HG03378 (cell line): Measurements from ENCODE around the gene GADD45GIP1.
"Not testable (repeated sequence)": the region's sequence is repeated elsewhere in the genome, so short reads cannot be mapped to it uniquely, and the experiment has no call there.

Experiments used
- ATAC-seq: cut with Tn5 transposase; IDR thresholded peaks from one replicate; pipeline ENCODE4 v1.9.1; 2021; ENCODE audit warnings: mild to moderate bottlenecking, moderate library complexity; ENCODE audit not compliant: unreplicated experiment

The GADD45GIP1 gene

GRCh38 chr19:12965017-12965811 lies 8.2 kb upstream of the GADD45GIP1 start:
- no peak for ATAC-seq

- no peak for ATAC-seq
These were observed 2.5 kb upstream of the GADD45GIP1 start for GRCh38 chr19:12959481-12959880.

GRCh38 chr19:12957389-12957952 lies 448 bp upstream of the GADD45GIP1 start:
- not testable (repeated sequence) for ATAC-seq

GRCh38 chr19:12955996-12956395 lies 1.0 kb downstream of the GADD45GIP1 start:
- no peak for ATAC-seq

- ATAC-seq = not testable (repeated sequence)
These were observed 1.4 kb downstream of the GADD45GIP1 start for GRCh38 chr19:12955575-12955974.

- ATAC-seq = no peak
These were observed 2.4 kb downstream of the GADD45GIP1 start for GRCh38 chr19:12954612-12954962.

- no peak for ATAC-seq
These were observed 3.0 kb downstream of the GADD45GIP1 start for GRCh38 chr19:12953799-12954611.

GRCh38 chr19:12953138-12953798 lies 3.8 kb downstream of the GADD45GIP1 start:
- ATAC-seq = no peak

GRCh38 chr19:12952488-12953137 lies 4.4 kb downstream of the GADD45GIP1 start:
- no peak for ATAC-seq

- ATAC-seq = not testable (repeated sequence)
These were observed 5.0 kb downstream of the GADD45GIP1 start for GRCh38 chr19:12952050-12952449.

GRCh38 chr19:12949363-12950283 lies 7.4 kb downstream of the GADD45GIP1 start:
- no peak for ATAC-seq

- no peak for ATAC-seq
These were observed 8.2 kb downstream of the GADD45GIP1 start for GRCh38 chr19:12948612-12949362.

- no peak for ATAC-seq
These were observed 9.1 kb downstream of the GADD45GIP1 start for GRCh38 chr19:12947702-12948611.

- no peak for ATAC-seq
These were observed 10.1 kb downstream of the GADD45GIP1 start for GRCh38 chr19:12946731-12947496.

GRCh38 chr19:12946092-12946721 lies 10.8 kb downstream of the GADD45GIP1 start:
- ATAC-seq = no peak

GRCh38 chr19:12945479-12946091 lies 11.4 kb downstream of the GADD45GIP1 start, which contains the start of gene RAD23A:
Gene RAD23A (plus strand): TSS chr19:12945862. CDS start chr19:12945949, 87 bp downstream.
- peak; percentile 66 for ATAC-seq
